KMS-11 (cell line): ENCODE results near the gene ZNF385B.

Experiments
- H2AFZ ChIP-seq: fragments of 200-600 bp; sonication (generic); 2 replicates; pipeline ENCODE4 v1.6.1; 2016; ENCODE audit warnings: antibody characterized with exemption, mixed run types, low read depth
- H3K27ac ChIP-seq: fragments of 200-600 bp; sonication (generic); 2 replicates; pipeline ENCODE4 v1.6.1; 2016; ENCODE audit warnings: mild to moderate bottlenecking, mixed run types
- H3K27me3 ChIP-seq: fragments of 200-600 bp; sonication (generic); 2 replicates; pipeline ENCODE4 v1.6.1; 2017; ENCODE audit warnings: mild to moderate bottlenecking, low read depth, mixed run types, moderate library complexity; ENCODE audit not compliant: insufficient read depth
- H3K36me3 ChIP-seq: fragments of 200-600 bp; sonication (generic); 2 replicates; pipeline ENCODE4 v1.6.1; 2017; ENCODE audit warnings: mild to moderate bottlenecking, mixed run types; ENCODE audit not compliant: insufficient read depth
- H3K4me1 ChIP-seq: fragments of 200-600 bp; sonication (generic); 2 replicates; pipeline ENCODE4 v1.6.1; 2016; ENCODE audit warnings: mild to moderate bottlenecking, low read depth, mixed run types; ENCODE audit not compliant: poor library complexity, severe bottlenecking
- H3K4me2 ChIP-seq: fragments of 200-600 bp; sonication (generic); 2 replicates; pipeline ENCODE4 v1.7.0; 2016; ENCODE audit warnings: mild to moderate bottlenecking, mixed run types
- H3K4me3 ChIP-seq: fragments of 200-600 bp; sonication (generic); IDR thresholded peaks from 2 replicates; pipeline ENCODE4 v1.6.1; 2017; ENCODE audit warnings: low read depth, low read length, mixed read lengths; ENCODE audit not compliant: insufficient read depth
- H3K79me2 ChIP-seq: fragments of 200-600 bp; sonication (generic); 2 replicates; pipeline ENCODE4 v1.6.1; 2016; ENCODE audit warnings: low read depth, mixed run types; ENCODE audit not compliant: insufficient read depth
- H3K9ac ChIP-seq: fragments of 200-600 bp; sonication (generic); 2 replicates; pipeline ENCODE4 v1.6.1; 2016; ENCODE audit warnings: mild to moderate bottlenecking, mixed run types
- H4K20me1 ChIP-seq: fragments of 200-600 bp; sonication (generic); 2 replicates; pipeline ENCODE4 v1.6.1; 2016; ENCODE audit warnings: mild to moderate bottlenecking, mixed run types; ENCODE audit not compliant: insufficient read depth
- CTCF ChIP-seq: fragments of 200-600 bp; sonication (generic); conservative IDR thresholded peaks from 2 replicates; pipeline ENCODE4 v1.6.1; 2017; ENCODE audit warnings: low read depth, mild to moderate bottlenecking, antibody characterized with exemption, low read length, moderate library complexity, mixed read lengths

ZNF385B gene

DNA sequence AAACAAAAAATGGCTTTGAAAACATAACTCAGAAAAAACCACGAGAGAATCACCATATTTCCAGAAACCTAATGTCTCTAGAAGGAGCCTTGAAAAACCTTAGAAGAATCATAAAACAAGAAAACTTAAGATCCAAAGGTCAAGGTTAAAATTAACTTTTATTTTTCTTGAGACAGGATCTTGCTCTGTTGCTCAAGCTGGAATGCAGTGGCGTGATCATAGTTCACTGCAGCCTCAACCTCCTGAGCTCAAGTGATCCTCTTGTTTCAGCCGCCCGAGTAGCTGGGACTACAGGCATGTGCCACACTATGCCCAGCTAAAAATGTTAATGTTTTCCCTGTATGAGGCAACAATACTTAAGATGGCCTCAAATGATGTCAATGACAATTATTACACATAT lies 342.6 kb downstream of the ZNF385B start:
- Histone ChIP-seq H3K27me3 (no peaks in the 10 kb centered on the region), H3K4me2 (no peak overlapping the region), H3K79me2 (no peaks in the 10 kb centered on the region), H3K4me1 (peaks cover 6% of the 10 kb centered on the region), H3K36me3 (no peaks in the 10 kb centered on the region), H4K20me1 (no peaks in the 10 kb centered on the region), H2AFZ (no peak overlapping the region), H3K4me3 (no peak overlapping the region), H3K9ac (no peak overlapping the region), H3K27ac (no peak overlapping the region)
- TF ChIP-seq CTCF: no peak

DNA sequence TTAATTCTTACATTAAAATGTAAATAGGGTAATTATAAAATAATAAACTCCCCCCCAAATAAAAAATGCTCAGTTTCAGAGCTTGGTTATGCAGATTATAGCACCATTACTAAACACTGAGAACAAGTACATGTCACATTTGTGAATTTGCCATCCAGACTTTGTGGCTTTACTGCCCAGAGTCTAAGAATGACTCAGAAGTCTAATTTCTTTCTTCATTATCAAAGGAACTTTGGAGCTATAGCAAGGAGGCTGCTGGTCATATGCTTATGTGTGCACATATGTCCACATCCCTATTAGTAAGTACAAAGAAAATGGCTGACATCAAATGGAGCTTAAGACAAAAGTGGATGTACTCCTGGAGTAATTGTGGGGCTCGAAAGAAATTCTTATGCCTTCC lies 348.2 kb downstream of the ZNF385B start:
- H3K9ac ChIP-seq: no peak overlapping the region
- no peaks in the 10 kb centered on the region for H3K4me1 ChIP-seq
- H2AFZ ChIP-seq: no peak overlapping the region
- no peak for TF ChIP-seq CTCF
- H3K27ac ChIP-seq: no peak overlapping the region
- H3K79me2 ChIP-seq: no peaks in the 10 kb centered on the region
- H3K36me3 ChIP-seq: no peaks in the 10 kb centered on the region
- H4K20me1 ChIP-seq: no peaks in the 10 kb centered on the region
- no peaks in the 10 kb centered on the region for H3K27me3 ChIP-seq
- H3K4me2 ChIP-seq: no peak overlapping the region
- no peak overlapping the region for H3K4me3 ChIP-seq

- no peak overlapping the region for H3K9ac ChIP-seq
- H3K79me2 ChIP-seq: no peaks in the 10 kb centered on the region
- H2AFZ ChIP-seq: no peak overlapping the region
- no peak overlapping the region for H3K27ac ChIP-seq
- no peak overlapping the region for H3K4me3 ChIP-seq
- no peak for TF ChIP-seq CTCF
- H3K4me1 ChIP-seq: no peaks in the 10 kb centered on the region
- no peak overlapping the region for H3K4me2 ChIP-seq
- H4K20me1 ChIP-seq: no peaks in the 10 kb centered on the region
- no peaks in the 10 kb centered on the region for H3K27me3 ChIP-seq
- H3K36me3 ChIP-seq: no peaks in the 10 kb centered on the region
Measured at GRCh38 chr2:179512281-179513035, 349.0 kb downstream of the ZNF385B start.

DNA sequence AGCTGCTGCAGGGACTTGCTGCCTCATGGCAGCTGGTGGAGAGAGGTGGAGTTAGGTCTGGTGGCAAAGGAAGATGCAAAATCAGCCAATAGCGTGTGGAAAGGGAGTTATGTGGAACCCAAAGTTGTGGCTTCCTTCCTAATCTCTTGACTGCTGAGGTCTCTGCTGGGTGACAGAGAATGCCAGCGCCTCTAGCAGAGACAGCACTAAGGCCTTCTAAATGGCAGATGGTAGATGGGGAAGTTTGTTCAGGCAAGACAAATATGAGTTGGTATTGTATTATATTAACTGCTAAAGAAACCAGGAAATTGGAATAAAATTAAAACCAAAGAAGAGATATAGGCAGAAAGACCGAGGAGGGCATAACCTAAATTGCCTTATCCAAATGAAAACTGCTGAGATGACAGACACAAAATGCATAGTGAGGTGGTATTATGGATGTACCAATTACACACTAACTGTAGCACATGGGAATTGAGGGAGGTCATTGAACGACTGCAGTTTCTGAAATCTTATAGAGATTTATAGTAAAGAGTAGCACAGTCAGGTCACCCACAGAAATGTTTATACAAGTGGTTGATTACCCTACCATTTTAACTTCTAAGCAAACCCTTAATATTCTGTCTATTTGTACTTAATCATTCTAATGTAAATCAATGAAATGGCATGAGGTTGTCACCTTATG lies 350.2 kb downstream of the ZNF385B start:
- Histone ChIP-seq H3K4me2 (no peak overlapping the region), H4K20me1 (no peaks in the 10 kb centered on the region), H3K4me1 (no peaks in the 10 kb centered on the region), H3K4me3 (no peak overlapping the region), H2AFZ (no peak overlapping the region), H3K9ac (no peak overlapping the region), H3K27ac (no peak overlapping the region), H3K27me3 (no peaks in the 10 kb centered on the region), H3K79me2 (no peaks in the 10 kb centered on the region), H3K36me3 (no peaks in the 10 kb centered on the region)
- TF ChIP-seq CTCF: no peak
